ENCODE data around the gene EVI2A. TPM values are rescaled to one million over a fixed set of nuclear protein-coding genes. Genes with fewer than 3 reads are reported as not detected.

Gene EVI2A
- total and polyA plus RNA-seq, 10 donors, result 27.0 to 79.7 (median 42.1) TPM

DNA sequence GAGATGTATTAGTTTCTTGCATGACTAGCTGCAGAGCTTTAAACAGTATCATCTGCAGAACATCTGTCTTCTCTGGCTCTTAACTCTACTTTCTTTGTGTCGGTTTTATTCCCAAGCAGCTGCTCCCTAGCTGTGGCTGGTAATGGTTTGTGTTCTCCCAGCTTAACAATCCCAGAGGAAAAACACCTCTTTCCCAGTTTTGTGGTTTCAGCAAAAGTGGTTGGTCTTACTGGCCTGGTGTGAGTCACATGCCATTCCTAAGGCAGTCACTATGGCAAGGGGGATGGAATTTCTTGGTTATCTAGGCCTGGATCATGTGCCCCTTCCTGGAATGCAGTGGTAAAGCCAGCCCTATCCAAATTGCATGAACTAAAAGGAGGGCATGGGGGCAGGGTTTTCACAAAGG lies 51.8 kb downstream of the EVI2A start:
- intact Hi-C loops (cut with DNase I; ENCODE audit: low total_unique reads), result loop anchor here (10.0 kb wide), 1 partner anchor 85 kb away; no protein-coding TSS in a partner anchor
- H3K27ac ChIP-seq, result no peak overlapping the region
- H3K9me3 ChIP-seq, result no peaks in the 10 kb centered on the region
- H3K4me3 ChIP-seq, result no peak overlapping the region
- peaks cover 0 to 9% (median under 1%) of the 10 kb centered on the region in 6 donors for H3K4me1 ChIP-seq
- DNase-seq, result no peak
- H3K27me3 ChIP-seq (replicated peaks in 1 of 7), result no peaks in the 10 kb centered on the region
- WGBS, 5 donors, result 73 to 100% (median 91%) methylated on average over 1 of the region's 1 CpG
- peaks cover 0 to 73% (median 8%) of the 10 kb centered on the region in 6 donors for H3K36me3 ChIP-seq
- TF ChIP-seq POLR2AphosphoS5 (IDR thresholded peaks at IDR 0.05) (no peak), POLR2A (IDR thresholded peaks at IDR 0.05) (no peak)
- TF ChIP-seq, protein P1, sequence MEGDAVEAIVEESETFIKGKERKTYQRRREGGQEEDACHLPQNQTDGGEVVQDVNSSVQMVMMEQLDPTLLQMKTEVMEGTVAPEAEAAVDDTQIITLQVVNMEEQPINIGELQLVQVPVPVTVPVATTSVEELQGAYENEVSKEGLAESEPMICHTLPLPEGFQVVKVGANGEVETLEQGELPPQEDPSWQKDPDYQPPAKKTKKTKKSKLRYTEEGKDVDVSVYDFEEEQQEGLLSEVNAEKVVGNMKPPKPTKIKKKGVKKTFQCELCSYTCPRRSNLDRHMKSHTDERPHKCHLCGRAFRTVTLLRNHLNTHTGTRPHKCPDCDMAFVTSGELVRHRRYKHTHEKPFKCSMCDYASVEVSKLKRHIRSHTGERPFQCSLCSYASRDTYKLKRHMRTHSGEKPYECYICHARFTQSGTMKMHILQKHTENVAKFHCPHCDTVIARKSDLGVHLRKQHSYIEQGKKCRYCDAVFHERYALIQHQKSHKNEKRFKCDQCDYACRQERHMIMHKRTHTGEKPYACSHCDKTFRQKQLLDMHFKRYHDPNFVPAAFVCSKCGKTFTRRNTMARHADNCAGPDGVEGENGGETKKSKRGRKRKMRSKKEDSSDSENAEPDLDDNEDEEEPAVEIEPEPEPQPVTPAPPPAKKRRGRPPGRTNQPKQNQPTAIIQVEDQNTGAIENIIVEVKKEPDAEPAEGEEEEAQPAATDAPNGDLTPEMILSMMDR (IDR thresholded peaks at IDR 0.05 in 8 of 11, conservative IDR thresholded peaks at IDR 0.05 in 3 of 11), result no peak

DNA sequence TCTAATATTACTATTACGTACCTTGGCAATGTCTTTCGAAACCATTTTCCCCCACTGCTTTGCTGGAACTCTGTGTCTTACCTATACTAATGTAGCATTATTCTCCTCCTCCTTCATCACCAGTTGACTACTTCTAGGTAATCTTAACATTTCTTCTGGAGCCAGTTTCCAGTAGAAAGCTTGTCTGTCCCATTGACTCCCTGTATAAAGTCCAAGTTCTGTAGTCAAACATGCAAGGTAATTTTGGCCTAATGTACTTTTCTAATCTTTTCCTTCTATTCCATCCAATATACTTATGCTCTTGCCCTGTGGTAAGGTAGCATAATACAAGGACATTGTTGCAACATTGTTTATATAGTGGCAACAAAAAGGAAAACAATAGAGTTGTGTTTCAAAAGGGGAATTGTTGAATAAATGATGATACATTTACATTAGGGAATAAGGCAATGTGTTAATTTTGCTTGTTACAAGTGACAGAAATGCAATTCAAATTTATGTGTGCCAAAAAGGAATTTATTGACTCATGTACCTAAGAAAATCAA lies 52.3 kb downstream of the EVI2A start:
- no peak overlapping the region for H3K27ac ChIP-seq
- WGBS, 5 donors, result 92 to 97% (median 95%) methylated on average over 2 of the region's 2 CpGs
- H3K9me3 ChIP-seq, result no peaks in the 10 kb centered on the region
- no peak for DNase-seq
- peaks cover 0 to 6% (median 0%) of the 10 kb centered on the region in 6 donors for H3K4me1 ChIP-seq
- H3K4me3 ChIP-seq, result no peak overlapping the region
- intact Hi-C loops (cut with DNase I; ENCODE audit: low total_unique reads), result loop anchor here (10.0 kb wide), 1 partner anchor 86 kb away; no protein-coding TSS in a partner anchor
- peaks cover 0 to 73% (median 8%) of the 10 kb centered on the region in 6 donors for H3K36me3 ChIP-seq
- H3K27me3 ChIP-seq (replicated peaks in 1 of 7), result no peaks in the 10 kb centered on the region
- no peak for TF ChIP-seq POLR2A (IDR thresholded peaks at IDR 0.05)
- no peak for TF ChIP-seq POLR2AphosphoS5 (IDR thresholded peaks at IDR 0.05)
- TF ChIP-seq, protein P1 (IDR thresholded peaks at IDR 0.05 in 8 of 11, conservative IDR thresholded peaks at IDR 0.05 in 3 of 11), result no peak

Other genes starting within 250 kb of the EVI2A start
- 10 to 100 TPM; 49.1 to 97.7 (median 63.8) TPM for gene NF1, start 226.6 kb downstream of the EVI2A start, total RNA-seq
- gene NF1, start 226.6 kb downstream of the EVI2A start, polyA plus RNA-seq, result 1 to 10 TPM; 3.1 to 5.7 (median 4.7) TPM
- 10 to 100 TPM in 1 of 7 donors, 1 to 10 TPM in 3, under 1 TPM in 2, not detected in 1; 0.44 to 14.5 (median 4.3) TPM for gene OMG, start 24.4 kb downstream of the EVI2A start, total RNA-seq
- gene OMG, start 24.4 kb downstream of the EVI2A start, polyA plus RNA-seq, result 1 to 10 TPM in 1 of 3 donors, under 1 TPM in 2; 0.41 to 7.3 (median 0.94) TPM
- gene EVI2B, start 7.6 kb downstream of the EVI2A start, total RNA-seq, result 100 to 1,000 TPM; 115 to 220 (median 166) TPM
- 100 to 1,000 TPM; 109 to 154 (median 123) TPM for gene EVI2B, start 7.6 kb downstream of the EVI2A start, polyA plus RNA-seq
- 10 to 100 TPM; 17.8 to 25.2 (median 22.3) TPM for gene RAB11FIP4, start 70.1 kb upstream of the EVI2A start, total RNA-seq
- gene RAB11FIP4, start 70.1 kb upstream of the EVI2A start, polyA plus RNA-seq, result 1 to 10 TPM; 5.5 to 8.9 (median 5.8) TPM

Data from spleen (tissue), 11 donors.